ENCODE results near the gene ENTPD2.

DNA sequence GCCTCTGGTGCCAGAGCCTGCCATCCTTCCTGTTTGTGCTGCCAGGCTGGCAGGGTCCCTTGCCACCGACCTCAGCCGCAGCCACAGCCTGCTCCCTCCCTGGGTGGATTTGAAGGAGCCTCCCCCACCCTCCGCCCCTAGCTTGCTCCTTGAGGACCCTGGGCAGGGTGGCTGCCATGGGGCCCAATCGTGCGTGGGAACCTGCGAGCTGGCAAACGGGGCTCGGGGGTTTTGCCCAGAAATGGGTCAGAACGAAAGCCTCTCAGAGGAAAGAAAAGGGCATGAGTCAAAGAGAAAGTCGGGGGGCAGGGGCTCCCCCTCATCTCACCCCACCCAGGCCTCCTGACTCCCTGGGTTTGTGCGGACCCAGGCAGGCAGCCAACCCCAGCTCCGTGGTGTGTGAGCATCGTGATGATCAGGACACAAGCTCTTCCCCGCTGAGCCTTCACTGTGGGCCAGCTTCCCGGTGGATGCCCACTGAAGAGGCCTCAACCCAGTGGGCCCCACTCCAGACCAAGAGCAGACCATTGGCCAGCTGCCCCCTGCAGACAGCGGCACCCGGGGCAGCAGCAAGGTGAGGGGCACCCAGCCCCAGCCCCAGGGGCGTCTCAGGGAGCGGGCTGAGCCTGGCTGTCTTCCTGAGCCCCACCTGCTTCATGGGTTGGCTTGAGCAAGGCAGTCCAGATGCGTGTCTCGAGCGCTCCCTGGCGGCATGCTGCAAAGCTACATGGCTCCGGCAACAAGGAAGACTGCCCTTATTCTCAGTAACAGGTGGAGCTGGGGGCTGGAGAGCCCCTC, 19.0 kb downstream of the ENTPD2 start:
- TF ChIP-seq TEAD4 (IDR thresholded peaks at IDR 0.05) (no peak), CREB1 (IDR thresholded peaks at IDR 0.05; ENCODE audit: low read depth) (no peak)
